ENCODE data around the gene SZT2. TPM values are rescaled to one million over a fixed set of nuclear protein-coding genes. Genes with fewer than 3 reads are reported as not detected.

The SZT2 gene
- total RNA-seq, 1 experiment from 2014 or later = 22.2 TPM

GRCh38 chr1:43348343-43348808, 41.3 kb upstream of the SZT2 start:
- POLR2A ChIA-PET (ENCODE audit: unreplicated experiment) = interaction anchor here (0.7 kb wide), 2 partner anchors 10 to 63 kb away, joined by 3 read pairs; partner anchors contain the start of genes C1orf210 and CDC20
- no peaks in the 10 kb centered on the region for H3K27me3 ChIP-seq (ENCODE audit: low read length)
- peak overlapping the region; percentile 82 for H3K9ac ChIP-seq (ENCODE audit: low read length)
- H3K4me3 ChIP-seq (ENCODE audit: low read length) = peak overlapping the region; percentile 70
- TF ChIP-seq EZH2 (IDR thresholded peaks at IDR 0.05; ENCODE audit: low read length, unreplicated experiment) (no peak), EZH2phosphoT487 (IDR thresholded peaks at IDR 0.05; ENCODE audit: borderline replicate concordance, low read length) (no peak), CTCF (conservative IDR thresholded peaks at IDR 0.05; ENCODE audit: low read depth, low read length) (no peak)
- peak overlapping the region; percentile 75 for H2AFZ ChIP-seq (ENCODE audit: low read length)
- H3K36me3 ChIP-seq (ENCODE audit: low read depth, low read length) = no peaks in the 10 kb centered on the region
- intact Hi-C loops (cut with micrococcal nuclease) = loop anchor here (5.0 kb wide), 1 partner anchor 61 kb away; the partner anchor contains the start of gene C1orf210
- no peaks in the 10 kb centered on the region for H3F3A ChIP-seq (ENCODE audit: low read length, unreplicated experiment)
- DNase-seq (no peak), ATAC-seq (peak; percentile 15)
- no peaks in the 10 kb centered on the region for H3K9me2 ChIP-seq (replicated peaks; ENCODE audit: low read length)
- H3K9me3 ChIP-seq (ENCODE audit: low read length) = no peaks in the 10 kb centered on the region
- H3K4me2 ChIP-seq (ENCODE audit: low read length) = peak overlapping the region; percentile 79
- H3K79me2 ChIP-seq (ENCODE audit: low read length) = no peaks in the 10 kb centered on the region
- peak overlapping the region; percentile 88 for H3K27ac ChIP-seq (ENCODE audit: low read length)
- no peaks in the 10 kb centered on the region for H4K20me1 ChIP-seq (ENCODE audit: low read length)
- CTCF ChIA-PET = interaction anchor here (0.8 kb wide), 1 partner anchor 35 kb away, joined by 4 read pairs; no protein-coding TSS in a partner anchor
- TSS peak; percentile 74 for BruUV-seq (replicated peaks)
- H3K4me1 ChIP-seq (ENCODE audit: insufficient read depth, low read length) = peaks cover 46% of the 10 kb centered on the region

GRCh38 chr1:43348809-43349593, 40.7 kb upstream of the SZT2 start:
- no TSS peak for BruUV-seq (replicated peaks)
- Histone ChIP-seq H3F3A (ENCODE audit: low read length, unreplicated experiment) (no peaks in the 10 kb centered on the region), H3K9me3 (ENCODE audit: low read length) (no peaks in the 10 kb centered on the region), H3K36me3 (ENCODE audit: low read depth, low read length) (no peaks in the 10 kb centered on the region), H3K9ac (ENCODE audit: low read length) (peak overlapping the region; percentile 82), H3K27ac (ENCODE audit: low read length) (peak overlapping the region; percentile 88), H3K4me2 (ENCODE audit: low read length) (peak overlapping the region; percentile 79), H3K4me1 (ENCODE audit: insufficient read depth, low read length) (peaks cover 40% of the 10 kb centered on the region), H4K20me1 (ENCODE audit: low read length) (no peaks in the 10 kb centered on the region), H3K9me2 (replicated peaks; ENCODE audit: low read length) (no peaks in the 10 kb centered on the region), H3K27me3 (ENCODE audit: low read length) (no peaks in the 10 kb centered on the region), H3K79me2 (ENCODE audit: low read length) (no peaks in the 10 kb centered on the region), H2AFZ (ENCODE audit: low read length) (peak overlapping the region; percentile 75), H3K4me3 (ENCODE audit: low read length) (peak overlapping the region; percentile 70)
- DNase-seq = peak; percentile 91
- ATAC-seq = peak; percentile 75
- CTCF ChIA-PET = interaction anchor here (0.8 kb wide), 1 partner anchor 35 kb away, joined by 4 read pairs; no protein-coding TSS in a partner anchor
- POLR2A ChIA-PET (ENCODE audit: unreplicated experiment) = interaction anchor here (0.7 kb wide), 1 partner anchor 10 kb away, joined by 3 read pairs; the partner anchor contains the start of gene CDC20
- no peak for TF ChIP-seq EZH2 (IDR thresholded peaks at IDR 0.05; ENCODE audit: low read length, unreplicated experiment)
- no peak for TF ChIP-seq CTCF (conservative IDR thresholded peaks at IDR 0.05; ENCODE audit: low read depth, low read length)
- no peak for TF ChIP-seq EZH2phosphoT487 (IDR thresholded peaks at IDR 0.05; ENCODE audit: borderline replicate concordance, low read length)
- intact Hi-C loops (cut with micrococcal nuclease) = loop anchor here (1.0 to 5.0 kb wide), 2 partner anchors 40 to 62 kb away; partner anchors contain the start of genes C1orf210, MED8 and SZT2

All from PC-3 (cell line).